IMR-90 (cell line): ENCODE results near the gene MRPL43. TPM values are rescaled to one million over a fixed set of nuclear protein-coding genes. Genes with fewer than 3 reads are reported as not detected.
A peak's percentile ranks its signal among the peaks of the same experiment; 100 is the strongest.

ENCODE experiments used
- ATAC-seq: fragments of 200-7000 bp; cut with Tn5 transposase; 2 replicates; pipeline ENCODE4 v1.9.1; 2020; ENCODE audit warnings: low read depth, mild to moderate bottlenecking, moderate library complexity
- BruUV-seq: library from RNA; stranded (reverse); fragments of 400-500 nt; replicated peaks from 2 replicates; lab custom pipeline; 2021; lab: Mats Ljungman, UMichigan
- CTCF ChIA-PET: fragments of 300-600 bp; formaldehyde crosslinking; extraction: SDS; loops from one replicate; lab custom pipeline; 2021; ENCODE audit warnings: antibody characterized with exemption; lab: Yijun Ruan, JAX
- POLR2A ChIA-PET: fragments of 300-600 bp; sonication (Branson Sonifier 250); formaldehyde crosslinking; loops from one replicate; lab custom pipeline; 2022; ENCODE audit warnings: antibody characterized with exemption; ENCODE audit not compliant: unreplicated experiment; lab: Charles Lee
- DNase-seq: peaks from one replicate; pipeline ENCODE4 v3.0.0; 2013
- H2AFZ ChIP-seq: replicated peaks from 2 replicates; pipeline ENCODE3; 2013; ENCODE audit warnings: low read length, mild to moderate bottlenecking; ENCODE audit not compliant: poor library complexity
- H2AK5ac ChIP-seq: 2 replicates; pipeline ENCODE4 v1.6.1; 2013; ENCODE audit warnings: low read depth, low read length, inconsistent platforms
- H2AK9ac ChIP-seq: replicated peaks from 2 replicates; pipeline ENCODE3; 2013; ENCODE audit warnings: mild to moderate bottlenecking, low read depth, low read length, moderate library complexity; ENCODE audit not compliant: poor library complexity
- H2BK120ac ChIP-seq: 2 replicates; pipeline ENCODE4 v1.6.1; 2013; ENCODE audit warnings: low read depth, low read length, inconsistent platforms
- H2BK15ac ChIP-seq: 3 replicates; pipeline ENCODE4 v1.6.1; 2013; ENCODE audit warnings: low read depth, low read length, inconsistent platforms
- H2BK20ac ChIP-seq: 2 replicates; pipeline ENCODE4 v1.6.1; 2013; ENCODE audit warnings: low read depth, mild to moderate bottlenecking, inconsistent platforms, low read length, moderate library complexity
- H2BK5ac ChIP-seq: 2 replicates; pipeline ENCODE4 v1.6.1; 2013; ENCODE audit warnings: mild to moderate bottlenecking, low read depth, low read length, inconsistent platforms; ENCODE audit not compliant: poor library complexity, severe bottlenecking
- H3K14ac ChIP-seq: replicated peaks from 2 replicates; pipeline ENCODE4 v1.6.1; 2013; ENCODE audit warnings: low read depth, low read length, inconsistent platforms
- H3K18ac ChIP-seq: 2 replicates; pipeline ENCODE4 v1.6.1; 2013; ENCODE audit warnings: low read depth, low read length, control low read depth
- H3K23ac ChIP-seq: 2 replicates; pipeline ENCODE4 v1.6.1; 2013; ENCODE audit warnings: low read depth, low read length, inconsistent platforms
- H3K27ac ChIP-seq: 2 replicates; pipeline ENCODE4 v1.5.1; 2013; ENCODE audit warnings: mild to moderate bottlenecking, control low read depth, low read length; ENCODE audit not compliant: insufficient read depth
- H3K27me3 ChIP-seq: 2 replicates; pipeline ENCODE4 v1.6.1; 2013; ENCODE audit warnings: low read length; ENCODE audit not compliant: control insufficient read depth, insufficient read depth
- H3K36me3 ChIP-seq: 2 replicates; pipeline ENCODE4 v1.6.1; 2013; ENCODE audit warnings: low read length, mixed read lengths; ENCODE audit not compliant: control insufficient read depth, insufficient read depth
- H3K4ac ChIP-seq: 2 replicates; pipeline ENCODE4 v1.6.1; 2013; ENCODE audit warnings: low read depth, low read length, inconsistent platforms
- H3K4me1 ChIP-seq: 2 replicates; pipeline ENCODE4 v1.6.1; 2013; ENCODE audit warnings: low read length, mixed read lengths; ENCODE audit not compliant: control insufficient read depth, insufficient read depth
- H3K4me2 ChIP-seq: 2 replicates; pipeline ENCODE4 v1.6.1; 2013; ENCODE audit warnings: low read depth, mild to moderate bottlenecking, control low read depth, low read length, moderate library complexity
- H3K4me3 ChIP-seq: 2 replicates; pipeline ENCODE4 v1.5.1; 2013; ENCODE audit warnings: low read depth, mild to moderate bottlenecking, control low read depth, low read length, moderate library complexity; ENCODE audit not compliant: insufficient read depth
- H3K56ac ChIP-seq: 2 replicates; pipeline ENCODE4 v1.6.1; 2013; ENCODE audit warnings: low read length, inconsistent platforms; ENCODE audit not compliant: insufficient read depth; ENCODE audit errors: extremely low read depth
- H3K79me1 ChIP-seq, 2 experiments: 2 replicates each; pipeline ENCODE4 v1.6.1; 2013; ENCODE audit warnings: low read length in 2 of 2, inconsistent platforms in 1 of 2, low read depth in 1 of 2
- H3K9ac ChIP-seq: 2 replicates; pipeline ENCODE4 v1.6.1; 2013; ENCODE audit warnings: low read depth, low read length, control low read depth
- H3K9me1 ChIP-seq: 2 replicates; pipeline ENCODE4 v1.6.1; 2013; ENCODE audit warnings: low read length, inconsistent platforms; ENCODE audit not compliant: insufficient read depth
- H3K9me3 ChIP-seq: 2 replicates; pipeline ENCODE4 v1.6.1; 2013; ENCODE audit warnings: low read length; ENCODE audit not compliant: control insufficient read depth, insufficient read depth
- H4K20me1 ChIP-seq: 2 replicates; pipeline ENCODE4 v1.6.1; 2013; ENCODE audit warnings: low read length, inconsistent platforms; ENCODE audit not compliant: insufficient read depth
- H4K5ac ChIP-seq: 2 replicates; pipeline ENCODE4 v1.6.1; 2013; ENCODE audit warnings: mild to moderate bottlenecking, low read depth, low read length, control low read depth
- H4K8ac ChIP-seq, 2 experiments: 2 replicates each; pipeline ENCODE4 v1.6.1; 2013; ENCODE audit warnings: low read depth in 2 of 2, low read length in 2 of 2, control low read depth in 1 of 2, inconsistent platforms in 1 of 2
- H4K91ac ChIP-seq: 2 replicates; pipeline ENCODE4 v1.6.1; 2013; ENCODE audit warnings: low read depth, low read length, inconsistent platforms; ENCODE audit not compliant: insufficient read depth
- BHLHE40 ChIP-seq: fragments of 150-350 bp; IDR thresholded peaks from 2 replicates; pipeline ENCODE4 v1.6.1; 2016; ENCODE audit warnings: mild to moderate bottlenecking, low read depth, low read length
- CEBPB ChIP-seq: IDR thresholded peaks from 2 replicates; pipeline ENCODE4 v1.6.1; 2012; ENCODE audit warnings: low read depth, low read length, improper control_type of control experiment
- CHD1 ChIP-seq: IDR thresholded peaks from 2 replicates; pipeline ENCODE4 v1.6.1; 2012; ENCODE audit warnings: low read depth, low read length, improper control_type of control experiment
- FOS ChIP-seq: fragments of 150-350 bp; IDR thresholded peaks from 2 replicates; pipeline ENCODE4 v1.6.1; 2016; ENCODE audit warnings: low read depth, low read length
- MAFK ChIP-seq: IDR thresholded peaks from 2 replicates; pipeline ENCODE4 v1.6.1; 2012; ENCODE audit warnings: low read depth, low read length, improper control_type of control experiment
- MAZ ChIP-seq: IDR thresholded peaks from 2 replicates; pipeline ENCODE4 v1.6.1; 2012; ENCODE audit warnings: low read depth, mild to moderate bottlenecking, low read length, improper control_type of control experiment, moderate library complexity, borderline replicate concordance
- MXI1 ChIP-seq: IDR thresholded peaks from 2 replicates; pipeline ENCODE4 v1.6.1; 2012; ENCODE audit warnings: low read depth, mild to moderate bottlenecking, low read length, moderate library complexity, borderline replicate concordance
- NFE2L2 ChIP-seq: fragments of 150-350 bp; IDR thresholded peaks from 2 replicates; pipeline ENCODE4 v1.6.1; 2016; ENCODE audit warnings: low read depth, mild to moderate bottlenecking, low read length
- POLR2A ChIP-seq: IDR thresholded peaks from 2 replicates; pipeline ENCODE4 v1.6.1; 2012; ENCODE audit warnings: mild to moderate bottlenecking, low read depth, low read length
- RAD21 ChIP-seq: IDR thresholded peaks from 2 replicates; pipeline ENCODE4 v1.6.1; 2012; ENCODE audit warnings: low read length, improper control_type of control experiment
- RCOR1 ChIP-seq: IDR thresholded peaks from 2 replicates; pipeline ENCODE4 v1.6.1; 2012; ENCODE audit warnings: mild to moderate bottlenecking, low read length, improper control_type of control experiment; ENCODE audit not compliant: insufficient replicate concordance
- RFX5 ChIP-seq: IDR thresholded peaks from 2 replicates; pipeline ENCODE4 v1.8.0; 2012; ENCODE audit warnings: low read depth, mild to moderate bottlenecking, low read length, moderate library complexity
- SMC3 ChIP-seq: fragments of 150-350 bp; IDR thresholded peaks from 2 replicates; pipeline ENCODE4 v1.6.1; 2016; ENCODE audit warnings: low read depth, mild to moderate bottlenecking, antibody characterized with exemption, low read length, moderate library complexity
- WGBS, 2 experiments: methylation state at CpG; one replicate each; pipeline versions ENCODE4 v1.1.5 to v1.1.7; 2013; ENCODE audit warnings: missing lambda C conversion rate in 2 of 2; ENCODE audit not compliant: insufficient read length in 1 of 2; ENCODE audit errors: extremely low coverage in 2 of 2; 5-methylcytosine and 5-hydroxymethylcytosine counted together
- dilution Hi-C: fragments of 300-500 bp; cut with HindIII; formaldehyde crosslinking; loops from one replicate; pipeline ENCODE4 v1.14.3; 2018; ENCODE audit warnings: low sequenced_read_pairs; ENCODE audit not compliant: unreplicated experiment
- in situ Hi-C: fragments of 300-500 bp; cut with MboI; formaldehyde crosslinking; loops from 3 replicates; pipeline ENCODE4 v1.14.3; 2019; ENCODE audit warnings: low sequenced_read_pairs, inconsistent platforms, mixed read lengths
- intact Hi-C: fragments of 100-400 bp; cut with micrococcal nuclease; formaldehyde crosslinking; loops from 2 replicates; pipeline ENCODE4 v1.10.0; 2022
- polyA plus RNA-seq, 3 experiments: library from polyadenylated mRNA; depleted of rRNA; stranded (reverse); fragments of >200 nt; gene quantifications; 2 replicates each; pipeline ENCODE4 v1.2.3, GENCODE V29; 2012; ENCODE audit warnings: low replicate concordance in 1 of 3
- total RNA-seq: library from RNA; depleted of rRNA; stranded (reverse); fragments of >200 nt; gene quantifications from 2 replicates; pipeline ENCODE4 v1.2.3, GENCODE V29; 2012
- TF ChIP-seq, protein P1 (sequence below): conservative IDR thresholded peaks from 2 replicates; pipeline ENCODE4 v1.5.1; 2012; ENCODE audit warnings: mild to moderate bottlenecking, low read depth, low read length, improper control_type of control experiment
- TF ChIP-seq, protein P2 (sequence below): fragments of 150-350 bp; IDR thresholded peaks from 2 replicates; pipeline ENCODE4 v1.6.1; 2016; ENCODE audit warnings: low read depth, mild to moderate bottlenecking, low read length, moderate library complexity, borderline replicate concordance
- TF ChIP-seq, protein P3 (sequence below): fragments of 150-350 bp; IDR thresholded peaks from 2 replicates; pipeline ENCODE4 v1.6.1; 2017; ENCODE audit warnings: mild to moderate bottlenecking, antibody characterized with exemption, low read length, low read depth

Gene MRPL43
- total and polyA plus RNA-seq, 2 of the 4 experiments (the other 2 are of a cell fraction), result 61.3 to 142 TPM

DNA sequence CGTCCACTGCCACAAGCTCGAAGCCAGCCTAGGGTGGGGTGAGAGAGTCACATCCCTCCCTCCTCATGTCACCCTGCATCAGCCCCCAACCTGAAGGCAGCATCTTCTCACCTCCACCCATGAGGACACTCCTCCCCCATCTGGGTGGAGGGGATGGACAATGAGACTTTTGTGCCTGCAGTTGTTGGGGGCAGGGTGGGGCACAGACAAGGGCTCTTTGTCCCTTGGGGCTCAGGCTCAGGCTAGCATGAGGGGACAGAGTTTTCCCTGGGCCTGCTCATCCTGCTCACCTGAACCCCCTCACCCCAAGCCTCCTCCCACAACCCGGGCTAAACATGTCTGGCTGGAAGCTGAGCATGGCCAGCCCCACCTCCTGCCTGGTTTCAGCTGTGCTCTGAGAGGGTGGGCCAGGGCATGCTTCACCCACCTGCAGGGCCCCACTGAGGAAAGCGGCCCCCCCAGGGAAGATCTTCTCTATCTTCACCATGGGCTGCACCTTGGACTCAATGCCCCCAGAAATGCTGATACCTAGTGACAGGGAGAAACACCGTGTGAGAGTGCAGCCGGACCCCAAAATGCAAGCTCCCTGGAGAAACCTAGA lies 21.6 kb upstream of the MRPL43 start:
- Histone ChIP-seq H2AK9ac (peak overlapping the region; percentile 76), H3K79me1 (peaks cover 15 to 48% of the 10 kb centered on the region in 2 experiments; a peak in 3 of 4 replicates), H4K91ac (peak overlapping the region; percentile 22; the same call in 1 of the 2 replicates), H2AFZ (no peak overlapping the region), H3K18ac (no peak overlapping the region), H3K9ac (no peak overlapping the region), H3K56ac (no peak overlapping the region), H3K23ac (no peak overlapping the region), H2AK5ac (peak overlapping the region; percentile 98), H4K8ac (peak overlapping the region in 1 of 2 experiments; percentile 71; a peak in 1 of 4 replicates), H3K4me2 (no peak overlapping the region), H2BK5ac (no peak overlapping the region), H2BK20ac (0 out of 2 replicates have a peak overlapping the region, but pooled peaks have one; percentile 20), H4K5ac (no peak overlapping the region), H3K9me1 (peaks cover 24% of the 10 kb centered on the region), H3K27ac (peak overlapping the region; percentile 73; the same call in 1 of the 2 replicates), H2BK120ac (peak overlapping the region; percentile 18; the same call in 1 of the 2 replicates), H3K4me1 (peaks cover 34% of the 10 kb centered on the region), H3K36me3 (peaks cover 30% of the 10 kb centered on the region), H3K27me3 (no peaks in the 10 kb centered on the region), H3K4ac (peak overlapping the region; percentile 45; the same call in 1 of the 2 replicates), H3K4me3 (no peak overlapping the region), H2BK15ac (no peak overlapping the region), H4K20me1 (peaks cover 40% of the 10 kb centered on the region), H3K14ac (no peak overlapping the region), H3K9me3 (no peaks in the 10 kb centered on the region)
- CTCF ChIA-PET, result no interaction called here
- WGBS, 2 experiments, result 79% methylated on average over 2 of the region's 6 CpGs; no CpG with 5 or more reads in 1 of the 2 experiments
- intact Hi-C loops (no loop called here), dilution Hi-C loops (no loop called here), in situ Hi-C loops (no loop called here)
- DNase-seq, result no peak
- POLR2A ChIA-PET, result no interaction called here
- no peak for ATAC-seq
- BruUV-seq, result no TSS peak
- TF ChIP-seq CHD1 (no peak), RFX5 (no peak), BHLHE40 (no peak), RAD21 (no peak), MAZ (no peak), POLR2A (no peak), CEBPB (no peak), FOS (no peak), NFE2L2 (no peak), SMC3 (no peak), RCOR1 (no peak), MXI1 (no peak), MAFK (no peak)
- TF ChIP-seq, protein P1, sequence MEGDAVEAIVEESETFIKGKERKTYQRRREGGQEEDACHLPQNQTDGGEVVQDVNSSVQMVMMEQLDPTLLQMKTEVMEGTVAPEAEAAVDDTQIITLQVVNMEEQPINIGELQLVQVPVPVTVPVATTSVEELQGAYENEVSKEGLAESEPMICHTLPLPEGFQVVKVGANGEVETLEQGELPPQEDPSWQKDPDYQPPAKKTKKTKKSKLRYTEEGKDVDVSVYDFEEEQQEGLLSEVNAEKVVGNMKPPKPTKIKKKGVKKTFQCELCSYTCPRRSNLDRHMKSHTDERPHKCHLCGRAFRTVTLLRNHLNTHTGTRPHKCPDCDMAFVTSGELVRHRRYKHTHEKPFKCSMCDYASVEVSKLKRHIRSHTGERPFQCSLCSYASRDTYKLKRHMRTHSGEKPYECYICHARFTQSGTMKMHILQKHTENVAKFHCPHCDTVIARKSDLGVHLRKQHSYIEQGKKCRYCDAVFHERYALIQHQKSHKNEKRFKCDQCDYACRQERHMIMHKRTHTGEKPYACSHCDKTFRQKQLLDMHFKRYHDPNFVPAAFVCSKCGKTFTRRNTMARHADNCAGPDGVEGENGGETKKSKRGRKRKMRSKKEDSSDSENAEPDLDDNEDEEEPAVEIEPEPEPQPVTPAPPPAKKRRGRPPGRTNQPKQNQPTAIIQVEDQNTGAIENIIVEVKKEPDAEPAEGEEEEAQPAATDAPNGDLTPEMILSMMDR, result no peak
- TF ChIP-seq, protein P2, sequence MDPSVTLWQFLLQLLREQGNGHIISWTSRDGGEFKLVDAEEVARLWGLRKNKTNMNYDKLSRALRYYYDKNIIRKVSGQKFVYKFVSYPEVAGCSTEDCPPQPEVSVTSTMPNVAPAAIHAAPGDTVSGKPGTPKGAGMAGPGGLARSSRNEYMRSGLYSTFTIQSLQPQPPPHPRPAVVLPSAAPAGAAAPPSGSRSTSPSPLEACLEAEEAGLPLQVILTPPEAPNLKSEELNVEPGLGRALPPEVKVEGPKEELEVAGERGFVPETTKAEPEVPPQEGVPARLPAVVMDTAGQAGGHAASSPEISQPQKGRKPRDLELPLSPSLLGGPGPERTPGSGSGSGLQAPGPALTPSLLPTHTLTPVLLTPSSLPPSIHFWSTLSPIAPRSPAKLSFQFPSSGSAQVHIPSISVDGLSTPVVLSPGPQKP, result no peak
- TF ChIP-seq, protein P3, sequence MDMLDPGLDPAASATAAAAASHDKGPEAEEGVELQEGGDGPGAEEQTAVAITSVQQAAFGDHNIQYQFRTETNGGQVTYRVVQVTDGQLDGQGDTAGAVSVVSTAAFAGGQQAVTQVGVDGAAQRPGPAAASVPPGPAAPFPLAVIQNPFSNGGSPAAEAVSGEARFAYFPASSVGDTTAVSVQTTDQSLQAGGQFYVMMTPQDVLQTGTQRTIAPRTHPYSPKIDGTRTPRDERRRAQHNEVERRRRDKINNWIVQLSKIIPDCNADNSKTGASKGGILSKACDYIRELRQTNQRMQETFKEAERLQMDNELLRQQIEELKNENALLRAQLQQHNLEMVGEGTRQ, result no peak
